Measurements from ENCODE around the gene RHBDD1. TPM values are rescaled to one million over a fixed set of nuclear protein-coding genes. Genes with fewer than 3 reads are reported as not detected.

RHBDD1 gene
- total RNA-seq, 1 donor from 2014 or later, result 31.3 TPM

GRCh38 chr2:226915846-226916360 lies 80.0 kb downstream of the RHBDD1 start:
- DNase-seq (ENCODE audit: low read depth), result peak; percentile 62

GRCh38 chr2:226916669-226917068 lies 80.8 kb downstream of the RHBDD1 start:
- no peak for DNase-seq (ENCODE audit: low read depth)

- no peak for DNase-seq (ENCODE audit: low read depth)
Measured at GRCh38 chr2:226932443-226932842, 96.6 kb downstream of the RHBDD1 start.

GRCh38 chr2:226934546-226935201 lies 98.8 kb downstream of the RHBDD1 start:
- peak; percentile 69 for DNase-seq (ENCODE audit: low read depth)

- DNase-seq (ENCODE audit: low read depth), result no peak
Measured at GRCh38 chr2:226943862-226944620, 108.2 kb downstream of the RHBDD1 start.

GRCh38 chr2:226953206-226953605 lies 117.4 kb downstream of the RHBDD1 start:
- DNase-seq (ENCODE audit: low read depth), result no peak

GRCh38 chr2:226953826-226954225 lies 118.0 kb downstream of the RHBDD1 start:
- DNase-seq (ENCODE audit: low read depth), result no peak

- DNase-seq (ENCODE audit: low read depth), result no peak
Measured at GRCh38 chr2:226956659-226957058, 120.8 kb downstream of the RHBDD1 start.

- no peak for DNase-seq (ENCODE audit: low read depth)
Measured at GRCh38 chr2:226959418-226959817, 123.6 kb downstream of the RHBDD1 start.

- no peak for DNase-seq (ENCODE audit: low read depth)
Measured at GRCh38 chr2:226962176-226962773, 126.4 kb downstream of the RHBDD1 start.

GRCh38 chr2:226963528-226963927 lies 127.7 kb downstream of the RHBDD1 start:
- DNase-seq (ENCODE audit: low read depth), result peak; percentile 97

GRCh38 chr2:226965376-226965775 lies 129.5 kb downstream of the RHBDD1 start:
- no peak for DNase-seq (ENCODE audit: low read depth)

- no peak for DNase-seq (ENCODE audit: low read depth)
Measured at GRCh38 chr2:226969417-226970080, 133.7 kb downstream of the RHBDD1 start.

- DNase-seq (ENCODE audit: low read depth), result no peak
Measured at GRCh38 chr2:226970362-226970761, 134.5 kb downstream of the RHBDD1 start.

GRCh38 chr2:226971084-226971483 lies 135.2 kb downstream of the RHBDD1 start:
- no peak for DNase-seq (ENCODE audit: low read depth)

- DNase-seq (ENCODE audit: low read depth), result no peak
Measured at GRCh38 chr2:226971770-226972169, 135.9 kb downstream of the RHBDD1 start.

GRCh38 chr2:226973816-226974215 lies 138.0 kb downstream of the RHBDD1 start:
- DNase-seq (ENCODE audit: low read depth), result no peak

- peak; percentile 56 for DNase-seq (ENCODE audit: low read depth)
Measured at GRCh38 chr2:226977775-226978190, 141.9 kb downstream of the RHBDD1 start.

GRCh38 chr2:226978300-226978699 lies 142.4 kb downstream of the RHBDD1 start:
- no peak for DNase-seq (ENCODE audit: low read depth)

GRCh38 chr2:226979004-226979403 lies 143.2 kb downstream of the RHBDD1 start:
- DNase-seq (ENCODE audit: low read depth), result no peak

GRCh38 chr2:226981791-226982326 lies 146.0 kb downstream of the RHBDD1 start:
- no peak for DNase-seq (ENCODE audit: low read depth)
